ENCODE results near the gene AGTRAP. TPM values are rescaled to one million over a fixed set of nuclear protein-coding genes. Genes with fewer than 3 reads are reported as not detected.
A peak's percentile ranks its signal among the peaks of the same experiment; 100 is the strongest.

AGTRAP gene
- total RNA-seq, 2 experiments from 2014 or later, result 21.3 to 21.8 TPM

GRCh38 chr1:11751087-11751486 lies 15.2 kb downstream of the AGTRAP start:
- DNase-seq (peak in 1 of 14 experiments; percentile 13), ATAC-seq (ENCODE audit: poor library complexity) (no peak)
- Mint-ChIP-seq H3K4me3 (no peak overlapping the region), H3K4me1 (ENCODE audit: low read depth) (peaks cover 7% of the 10 kb centered on the region), H3K36me3 (ENCODE audit: low read depth) (peaks cover 26% of the 10 kb centered on the region), H3K27ac (no peak overlapping the region), H3K9me3 (no peaks in the 10 kb centered on the region), H3K27me3 (no peaks in the 10 kb centered on the region)
- Histone ChIP-seq H3K27me3 (ENCODE audit: control insufficient read depth in 1 of 2, insufficient read depth in 2 of 2, low read length in 2 of 2) (no peaks in the 10 kb centered on the region), H3K4me1 (ENCODE audit: insufficient read depth, low read length) (peaks cover 15% of the 10 kb centered on the region), H3K4me3 (ENCODE audit: low read length) (no peak overlapping the region), H3K27ac (ENCODE audit: low read depth in 1 of 2, low read length in 2 of 2) (no peak overlapping the region), H3K9me3 (ENCODE audit: control insufficient read depth in 1 of 2, insufficient read depth in 1 of 2, low read length in 2 of 2) (no peaks in the 10 kb centered on the region), H3K36me3 (ENCODE audit: insufficient read depth, low read length) (peaks cover 41% of the 10 kb centered on the region)
- CTCF ChIA-PET, result no interaction called here
- intact Hi-C loops (cut with DNase I, micrococcal nuclease), result no loop called here
- POLR2A ChIA-PET, result no interaction called here
- TF ChIP-seq, protein P1, sequence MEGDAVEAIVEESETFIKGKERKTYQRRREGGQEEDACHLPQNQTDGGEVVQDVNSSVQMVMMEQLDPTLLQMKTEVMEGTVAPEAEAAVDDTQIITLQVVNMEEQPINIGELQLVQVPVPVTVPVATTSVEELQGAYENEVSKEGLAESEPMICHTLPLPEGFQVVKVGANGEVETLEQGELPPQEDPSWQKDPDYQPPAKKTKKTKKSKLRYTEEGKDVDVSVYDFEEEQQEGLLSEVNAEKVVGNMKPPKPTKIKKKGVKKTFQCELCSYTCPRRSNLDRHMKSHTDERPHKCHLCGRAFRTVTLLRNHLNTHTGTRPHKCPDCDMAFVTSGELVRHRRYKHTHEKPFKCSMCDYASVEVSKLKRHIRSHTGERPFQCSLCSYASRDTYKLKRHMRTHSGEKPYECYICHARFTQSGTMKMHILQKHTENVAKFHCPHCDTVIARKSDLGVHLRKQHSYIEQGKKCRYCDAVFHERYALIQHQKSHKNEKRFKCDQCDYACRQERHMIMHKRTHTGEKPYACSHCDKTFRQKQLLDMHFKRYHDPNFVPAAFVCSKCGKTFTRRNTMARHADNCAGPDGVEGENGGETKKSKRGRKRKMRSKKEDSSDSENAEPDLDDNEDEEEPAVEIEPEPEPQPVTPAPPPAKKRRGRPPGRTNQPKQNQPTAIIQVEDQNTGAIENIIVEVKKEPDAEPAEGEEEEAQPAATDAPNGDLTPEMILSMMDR (IDR thresholded peaks at IDR 0.05), result no peak

DNA sequence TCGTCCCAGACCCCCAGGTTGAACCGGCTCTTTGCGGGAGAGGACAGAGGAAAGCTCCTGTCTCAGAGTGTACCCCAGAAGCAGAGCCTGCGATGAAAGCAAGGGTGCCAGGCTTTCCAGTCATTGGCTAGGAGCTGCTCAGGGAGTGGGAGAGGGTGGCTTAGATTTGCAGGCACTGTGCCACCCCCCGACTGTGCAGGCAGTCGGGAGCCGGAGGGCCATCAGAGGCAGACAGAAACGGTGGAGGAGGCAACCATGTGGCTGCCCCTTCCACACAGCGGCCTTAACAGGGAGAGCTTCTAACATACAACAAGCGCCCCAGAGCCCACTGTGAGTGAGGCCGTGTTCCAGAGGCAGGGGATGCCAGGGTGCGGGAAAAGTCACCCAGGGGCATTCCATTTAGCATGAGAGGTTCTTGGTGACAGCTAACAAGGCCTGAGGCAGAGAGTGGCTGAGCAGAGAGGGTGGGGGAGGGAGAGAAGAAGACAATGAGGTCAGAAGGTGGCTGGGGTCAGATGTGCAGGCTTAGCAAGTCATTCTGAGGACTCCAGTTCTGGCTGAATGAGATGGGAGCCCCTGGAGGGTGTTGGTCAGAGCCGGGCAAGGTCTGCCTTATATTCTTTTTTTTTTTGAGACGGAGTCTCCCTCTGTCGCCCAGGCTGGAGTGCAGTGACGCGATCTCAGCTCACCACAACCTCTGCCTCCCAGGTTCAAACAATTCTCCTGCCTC lies 16.6 kb downstream of the AGTRAP start:
- Histone ChIP-seq H3K27ac (ENCODE audit: low read depth in 1 of 2, low read length in 2 of 2) (no peak overlapping the region), H3K27me3 (ENCODE audit: control insufficient read depth in 1 of 2, insufficient read depth in 2 of 2, low read length in 2 of 2) (no peaks in the 10 kb centered on the region), H3K9me3 (ENCODE audit: control insufficient read depth in 1 of 2, insufficient read depth in 1 of 2, low read length in 2 of 2) (no peaks in the 10 kb centered on the region), H3K4me3 (ENCODE audit: low read length) (no peak overlapping the region), H3K4me1 (ENCODE audit: insufficient read depth, low read length) (peaks cover 15% of the 10 kb centered on the region), H3K36me3 (ENCODE audit: insufficient read depth, low read length) (peaks cover 27% of the 10 kb centered on the region)
- TF ChIP-seq, protein P1 (IDR thresholded peaks at IDR 0.05), result no peak
- CTCF ChIA-PET, result no interaction called here
- Mint-ChIP-seq H3K27me3 (no peaks in the 10 kb centered on the region), H3K9me3 (no peaks in the 10 kb centered on the region), H3K4me3 (no peak overlapping the region), H3K4me1 (ENCODE audit: low read depth) (peaks cover 7% of the 10 kb centered on the region), H3K27ac (peak overlapping the region; percentile 33), H3K36me3 (ENCODE audit: low read depth) (peaks cover 14% of the 10 kb centered on the region)
- POLR2A ChIA-PET, result no interaction called here
- intact Hi-C loops (cut with DNase I, micrococcal nuclease), result no loop called here
- DNase-seq (peak in 1 of 14 experiments; percentile 10), ATAC-seq (ENCODE audit: poor library complexity) (no peak)

GRCh38 chr1:11753555-11754208 lies 17.7 kb downstream of the AGTRAP start:
- ChIA-PET CTCF (no interaction called here), POLR2A (no interaction called here)
- no peaks in the 10 kb centered on the region for H3K27me3 ChIP-seq (ENCODE audit: control insufficient read depth in 1 of 2, insufficient read depth in 2 of 2, low read length in 2 of 2)
- H3K4me1 Mint-ChIP-seq (ENCODE audit: low read depth), result peaks cover 7% of the 10 kb centered on the region
- H3K27ac ChIP-seq (ENCODE audit: low read depth in 1 of 2, low read length in 2 of 2), result no peak overlapping the region
- H3K36me3 Mint-ChIP-seq (ENCODE audit: low read depth), result peaks cover 13% of the 10 kb centered on the region
- H3K4me3 ChIP-seq (ENCODE audit: low read length), result no peak overlapping the region
- peaks cover 12% of the 10 kb centered on the region for H3K4me1 ChIP-seq (ENCODE audit: insufficient read depth, low read length)
- no peaks in the 10 kb centered on the region for H3K9me3 ChIP-seq (ENCODE audit: control insufficient read depth in 1 of 2, insufficient read depth in 1 of 2, low read length in 2 of 2)
- no peaks in the 10 kb centered on the region for H3K27me3 Mint-ChIP-seq
- intact Hi-C loops (cut with DNase I, micrococcal nuclease), result no loop called here
- no peak overlapping the region for H3K27ac Mint-ChIP-seq
- no peak overlapping the region for H3K4me3 Mint-ChIP-seq
- H3K9me3 Mint-ChIP-seq, result no peaks in the 10 kb centered on the region
- no peak for ATAC-seq (ENCODE audit: poor library complexity)
- peaks cover 20% of the 10 kb centered on the region for H3K36me3 ChIP-seq (ENCODE audit: insufficient read depth, low read length)
- TF ChIP-seq, protein P1 (IDR thresholded peaks at IDR 0.05), result no peak
- DNase-seq, result no peak

Data from CD4-positive, alpha-beta T cell (primary cell).